HG02798 (cell line): ENCODE results near the gene STAT2.
A peak's percentile ranks its signal among the peaks of the same experiment; 100 is the strongest.
"Not testable (repeated sequence)": the region's sequence is repeated elsewhere in the genome, so short reads cannot be mapped to it uniquely, and the experiment has no call there.

ENCODE experiments used
- ATAC-seq: cut with Tn5 transposase; IDR thresholded peaks from one replicate; pipeline ENCODE4 v1.9.1; 2021; ENCODE audit warnings: mild to moderate bottlenecking; ENCODE audit not compliant: unreplicated experiment, poor library complexity

STAT2 gene

DNA sequence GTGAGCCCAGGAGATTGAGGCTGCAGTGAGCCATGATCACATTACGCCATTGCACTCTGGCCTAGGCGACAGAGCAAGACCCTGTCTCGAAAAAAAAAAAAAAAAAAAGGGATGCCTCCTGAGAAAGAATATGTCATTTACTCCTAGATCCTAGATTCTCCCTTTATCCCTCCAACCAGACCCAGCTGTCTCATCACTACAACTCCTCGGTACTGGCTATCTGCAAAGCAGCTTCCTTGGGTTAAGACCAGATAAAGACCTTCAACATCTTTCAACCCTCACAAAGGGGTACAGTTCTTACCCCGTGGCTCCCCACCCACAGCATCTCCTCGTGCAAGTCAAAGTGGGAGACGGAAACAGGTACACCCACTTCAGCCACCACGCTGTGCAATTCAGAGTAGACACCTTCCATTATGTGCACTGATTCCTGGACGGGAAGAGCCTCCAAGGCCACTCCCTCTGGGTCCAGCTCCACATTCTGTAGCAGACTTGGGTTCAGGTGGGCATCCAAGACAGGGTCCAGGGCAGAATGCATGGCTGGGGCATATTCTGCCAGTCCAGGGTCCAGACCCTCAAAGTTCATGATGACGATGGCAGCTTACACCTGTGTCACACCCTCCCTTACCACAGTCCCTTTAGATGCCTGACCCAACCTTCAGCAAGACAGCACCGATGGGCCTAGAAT lies 27.3 kb downstream of the STAT2 start:
- ATAC-seq, result no peak

DNA sequence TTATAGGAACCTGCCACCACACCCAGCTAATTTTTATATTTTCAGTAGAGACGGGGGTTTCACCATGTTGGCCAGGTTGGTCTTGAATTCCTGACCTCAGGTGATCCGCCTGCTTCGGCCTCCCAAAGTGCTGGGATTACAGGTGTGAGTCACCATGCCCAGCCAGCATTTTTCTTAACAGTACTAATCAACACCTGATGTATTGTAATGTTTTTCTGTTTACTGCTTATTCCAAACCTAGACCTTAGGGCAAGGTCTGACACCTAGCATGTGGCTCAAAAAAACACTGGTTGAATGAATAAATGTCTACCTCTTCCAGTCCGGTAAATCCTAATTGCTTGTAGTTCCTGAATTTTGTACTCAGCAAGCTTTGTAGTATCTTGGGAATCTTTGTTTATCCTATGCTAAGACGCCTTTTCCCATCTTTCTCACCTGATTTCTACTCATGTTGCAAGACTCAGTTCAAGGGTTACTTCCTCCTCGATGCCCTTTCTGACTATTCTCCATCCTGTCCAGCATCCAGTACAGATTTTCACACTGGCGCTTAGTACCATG lies 28.9 kb downstream of the STAT2 start:
- no peak for ATAC-seq

DNA sequence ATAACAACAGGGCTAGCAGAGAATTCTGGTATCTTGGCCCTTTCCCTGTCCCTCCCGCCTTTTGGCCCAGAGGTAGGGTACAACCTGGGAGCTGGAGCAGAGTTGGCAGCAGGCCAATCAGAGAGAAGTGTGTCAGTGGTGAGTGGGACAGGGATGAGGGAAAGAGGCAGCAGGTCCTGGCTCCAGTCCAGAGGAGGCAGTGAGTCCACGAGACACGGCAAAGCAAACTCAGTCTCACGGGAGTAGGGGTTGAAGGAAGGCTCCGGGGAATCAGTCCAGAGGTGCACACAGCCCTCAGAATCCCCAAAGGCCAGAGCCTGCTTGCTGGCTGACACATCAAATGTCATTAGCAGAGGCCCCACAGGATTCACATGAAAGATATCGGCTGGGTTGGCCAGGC lies 33.4 kb downstream of the STAT2 start:
- no peak for ATAC-seq

DNA sequence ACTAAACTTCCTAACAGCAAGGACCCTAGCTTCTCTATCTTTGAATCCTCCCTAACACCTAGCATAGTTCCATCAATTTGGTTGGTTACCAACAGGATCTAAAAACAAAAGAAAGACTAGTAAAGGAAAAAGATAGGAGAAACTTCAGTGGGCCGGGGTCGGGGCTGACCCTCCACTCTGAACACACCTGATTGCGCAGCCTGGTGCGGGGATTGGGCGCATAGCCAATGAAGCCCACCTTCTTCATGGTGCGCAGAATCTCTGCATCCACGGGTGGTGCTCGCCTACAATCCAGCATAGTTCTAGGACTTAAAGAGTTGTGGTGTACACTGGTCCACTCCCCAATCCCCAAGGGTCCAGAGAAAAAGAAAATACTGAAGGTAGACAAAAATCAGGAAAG lies 33.8 kb downstream of the STAT2 start:
- no peak for ATAC-seq

DNA sequence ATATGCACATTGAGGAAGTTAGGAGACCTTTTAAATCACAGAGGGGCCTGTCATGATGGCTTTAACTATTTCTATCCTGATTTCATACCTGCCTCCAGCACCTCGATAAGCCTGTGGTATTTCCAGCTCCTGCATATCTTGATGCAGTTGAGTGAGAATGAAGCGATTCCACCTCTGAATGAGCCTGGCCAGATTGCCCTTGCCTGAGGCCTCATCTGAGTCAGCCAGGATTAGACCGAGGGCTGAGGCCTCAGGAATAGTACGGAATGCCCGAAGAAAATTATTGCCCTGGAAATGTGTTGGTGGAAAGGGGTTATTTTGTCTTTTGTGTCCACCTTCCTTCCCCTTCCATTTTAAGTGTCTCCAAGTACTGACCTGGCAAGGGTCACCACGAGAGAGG lies 35.7 kb downstream of the STAT2 start:
- no peak for ATAC-seq

DNA sequence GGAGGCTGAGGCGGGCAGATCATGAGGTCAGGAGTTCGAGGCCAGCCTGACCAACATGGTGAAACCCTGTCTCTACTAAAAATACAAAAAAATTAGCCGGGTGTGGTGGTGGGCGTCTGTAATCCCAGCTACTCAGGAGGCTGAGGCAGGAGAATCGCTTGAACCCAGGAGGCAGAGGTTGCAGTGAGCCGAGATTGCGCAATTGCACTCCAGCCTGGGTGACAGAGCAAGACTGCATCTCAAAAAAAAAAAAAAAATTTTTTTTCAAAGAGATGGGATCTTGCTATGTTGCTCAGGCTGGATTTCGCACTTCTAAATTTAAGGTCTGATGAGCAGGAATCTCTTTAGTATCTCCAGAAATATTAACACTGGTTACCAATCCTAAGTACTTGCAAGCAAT lies 38.3 kb downstream of the STAT2 start:
- not testable (repeated sequence) for ATAC-seq

DNA sequence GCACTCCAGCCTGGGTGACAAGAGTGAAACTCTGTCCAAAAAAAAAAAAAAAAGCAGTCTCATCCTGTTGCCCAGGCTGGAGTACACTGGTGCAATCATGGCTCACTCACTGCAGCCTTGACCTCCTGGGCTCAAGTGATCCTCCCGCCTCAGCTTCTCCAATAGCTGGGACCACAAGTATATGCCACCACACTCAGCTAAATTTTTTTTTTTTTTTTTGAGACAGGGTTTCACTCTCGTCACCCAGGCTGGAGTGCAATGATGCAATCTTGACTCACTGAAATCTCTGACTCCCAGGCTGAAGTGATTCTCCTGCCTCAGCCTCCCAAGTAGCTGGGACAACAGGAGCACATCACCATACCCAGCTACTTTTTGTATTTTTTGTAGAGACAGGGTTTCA lies 38.9 kb downstream of the STAT2 start:
- no peak for ATAC-seq

DNA sequence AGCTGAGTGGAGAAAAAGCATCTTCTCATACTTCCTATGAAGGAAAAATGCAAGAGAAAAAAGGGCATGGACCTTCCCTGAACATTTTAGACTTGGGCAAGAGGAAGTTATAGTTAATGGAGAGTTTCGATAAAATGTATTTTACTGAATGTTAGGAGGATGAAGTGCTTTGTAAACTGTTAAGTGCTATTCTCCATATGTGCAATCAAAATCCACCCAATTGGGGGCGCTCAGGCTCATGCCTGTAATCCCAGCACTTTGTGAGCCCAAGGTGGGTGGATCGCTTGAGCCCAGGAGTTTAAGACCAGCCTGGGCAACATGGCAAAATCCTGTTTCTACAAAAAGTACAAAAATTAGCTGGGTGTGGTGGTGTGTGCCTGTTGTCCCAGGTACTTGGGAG lies 42.2 kb downstream of the STAT2 start:
- no peak for ATAC-seq

DNA sequence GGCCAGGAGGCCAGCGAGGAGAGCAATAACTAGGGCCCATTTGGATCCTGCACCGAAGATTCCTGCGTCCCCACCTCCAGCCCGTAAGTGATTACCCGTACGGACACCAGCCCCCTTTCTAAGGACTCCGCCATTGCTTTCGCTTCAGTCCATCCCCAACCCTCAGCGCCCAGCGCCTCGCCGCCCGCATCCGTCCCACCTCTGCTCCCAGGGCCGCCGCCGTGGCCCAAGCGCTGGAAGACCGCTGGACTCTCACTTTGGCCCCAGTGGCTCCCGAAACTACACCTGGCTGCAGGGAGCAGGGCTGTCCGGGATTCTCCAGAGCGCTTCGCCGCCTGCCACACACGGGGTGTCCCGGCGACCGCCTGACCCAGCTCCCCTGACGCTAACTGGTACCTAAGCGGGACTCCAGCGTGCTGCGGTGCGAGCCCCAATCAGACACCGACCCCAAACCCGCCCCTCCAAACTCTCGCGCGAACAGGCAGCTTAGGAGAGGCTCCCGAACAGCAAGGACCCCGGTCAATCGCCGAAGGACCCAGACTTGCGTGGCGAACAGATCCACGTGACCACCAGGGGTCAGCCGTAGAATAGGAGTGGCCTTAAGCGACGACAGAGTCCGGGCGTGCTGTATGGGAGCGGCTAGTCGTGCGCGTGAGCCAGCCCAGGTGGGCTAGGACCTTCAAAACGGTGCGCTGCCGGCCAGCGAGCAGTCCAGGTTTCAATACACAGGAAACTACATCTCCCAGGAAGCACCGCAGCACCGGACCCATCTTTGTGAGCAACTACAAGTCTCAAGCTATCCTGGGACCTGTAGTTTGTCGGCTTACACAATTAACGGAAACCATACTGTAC lies 44.1 kb downstream of the STAT2 start, which contains the start of gene CNPY2:
CNPY2 (minus strand) TSS at position 367 of the 852 bp plus-strand sequence. CDS start 771 bp downstream, outside the sequence.
- peak; percentile 90 for ATAC-seq

DNA sequence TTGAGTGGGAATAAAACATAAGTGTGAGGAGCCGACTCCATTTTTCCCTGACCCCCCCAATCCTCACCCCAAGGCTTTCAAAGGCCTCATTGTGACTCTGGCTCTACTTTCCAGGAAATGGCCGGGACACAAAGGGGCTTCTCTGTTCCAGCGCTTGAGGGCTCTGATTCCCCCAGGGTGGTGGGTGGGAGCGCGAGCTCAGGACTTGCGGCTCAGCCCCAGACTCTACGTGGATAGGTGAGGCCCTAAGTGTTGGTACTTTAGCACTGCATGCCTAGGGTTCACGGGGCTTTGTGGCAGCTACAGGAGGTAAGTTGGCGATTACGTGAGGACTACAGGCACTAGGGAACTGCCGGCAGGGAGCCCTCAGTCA lies 44.7 kb downstream of the STAT2 start:
- ATAC-seq, result no peak

DNA sequence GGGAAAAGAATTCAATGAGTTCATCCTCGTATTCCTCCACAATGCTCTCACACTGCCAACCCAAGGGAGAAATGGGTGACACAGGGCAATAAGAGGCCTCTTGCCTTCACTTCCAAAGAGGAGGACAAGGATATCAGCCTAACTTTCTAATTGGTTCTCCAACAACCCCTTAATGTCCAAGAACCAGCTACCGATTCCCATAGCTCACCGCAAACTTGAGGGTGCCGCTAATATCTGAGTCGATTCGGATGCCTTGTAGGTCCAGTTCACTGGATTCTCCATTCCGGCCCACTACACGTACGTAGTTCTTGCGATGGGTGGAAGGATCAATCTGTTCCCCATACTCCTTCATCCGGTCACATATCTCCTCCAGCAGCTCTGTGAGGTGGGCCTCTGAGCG lies 48.9 kb downstream of the STAT2 start:
- no peak for ATAC-seq

DNA sequence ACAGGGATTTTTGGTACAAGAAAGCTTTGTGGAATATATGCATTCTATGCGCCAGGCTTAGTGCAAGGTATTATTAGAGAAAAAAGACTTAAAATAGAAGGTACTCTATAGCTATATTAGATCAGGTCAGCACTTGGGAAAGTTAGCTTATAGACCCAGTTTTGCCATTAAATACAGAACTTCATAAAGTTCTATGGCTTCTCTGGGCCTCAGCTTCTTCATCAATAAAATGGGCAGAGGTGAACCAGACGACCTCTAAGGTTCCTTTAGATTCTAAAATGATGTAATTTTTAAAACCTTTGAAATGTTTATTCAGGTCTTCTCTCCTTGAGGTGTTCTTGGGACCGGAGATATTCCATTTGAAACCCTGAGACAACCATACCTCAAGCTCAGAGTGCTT lies 51.2 kb downstream of the STAT2 start:
- no peak for ATAC-seq

DNA sequence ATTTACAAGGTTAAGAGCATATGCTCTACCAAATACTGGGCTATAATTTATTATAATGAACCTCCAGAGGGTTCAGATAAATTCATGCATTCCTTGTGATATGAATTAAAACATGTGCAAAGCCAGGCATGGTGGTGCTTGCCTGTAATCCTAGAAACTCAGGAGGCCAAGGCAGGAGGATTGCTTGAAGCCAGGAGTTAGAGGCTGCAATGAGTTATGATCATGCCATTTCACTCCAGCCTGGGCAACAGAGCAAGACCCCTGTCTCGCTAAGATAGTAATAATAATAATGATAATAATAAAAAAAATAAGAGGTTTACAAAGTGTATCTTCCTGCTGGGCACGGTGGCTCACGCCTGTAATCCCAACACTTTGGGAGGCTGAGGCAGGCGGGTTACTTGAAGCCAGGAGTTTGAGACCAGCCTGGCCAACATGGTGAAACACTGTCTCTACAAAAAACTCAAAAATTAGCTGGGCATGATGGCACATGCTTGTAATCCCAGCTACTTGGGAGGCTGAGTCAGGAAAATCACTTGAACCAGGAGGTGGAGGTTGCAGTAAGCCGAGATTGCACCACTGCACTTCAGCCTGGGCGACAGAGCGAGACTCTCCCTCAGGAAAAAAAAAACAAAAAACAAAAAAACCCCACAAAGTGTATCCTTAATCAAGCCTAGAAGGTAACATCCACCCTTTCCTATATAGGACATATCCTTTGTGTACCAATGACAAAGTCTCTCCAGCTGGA lies 52.5 kb downstream of the STAT2 start:
- ATAC-seq, result no peak

DNA sequence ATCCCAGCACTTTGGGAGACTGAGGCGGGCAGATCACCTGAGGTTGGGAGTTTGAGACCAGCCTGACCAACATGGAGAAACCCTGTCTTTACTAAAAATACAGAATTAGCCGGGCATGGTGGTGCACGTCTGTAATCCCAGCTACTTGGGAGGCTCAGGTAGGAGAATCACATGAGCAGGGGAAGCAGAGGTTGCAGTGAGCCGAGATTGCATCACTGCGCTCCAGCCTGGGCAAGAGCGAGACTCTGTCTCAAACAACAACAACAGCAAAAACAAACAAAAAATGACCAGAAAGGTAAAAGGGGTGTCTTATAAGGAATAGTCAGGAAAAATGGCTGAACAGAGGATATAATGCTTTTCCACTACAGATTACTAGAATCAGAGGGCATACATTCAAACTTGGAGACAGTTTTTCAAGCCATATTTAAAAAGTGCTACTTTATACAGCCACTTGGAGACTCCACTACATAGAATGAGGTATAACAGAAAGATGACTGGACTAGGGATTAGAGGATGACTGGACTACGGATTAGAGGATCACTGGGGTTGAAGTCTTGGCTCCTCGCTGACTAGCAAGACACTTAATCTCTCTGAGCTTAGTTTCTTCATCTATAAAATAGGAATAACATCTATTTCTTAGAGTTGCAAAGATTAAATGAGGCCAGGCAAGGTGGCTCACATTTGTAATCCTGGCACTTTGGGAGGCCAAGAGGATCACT lies 54.9 kb downstream of the STAT2 start:
- no peak for ATAC-seq

DNA sequence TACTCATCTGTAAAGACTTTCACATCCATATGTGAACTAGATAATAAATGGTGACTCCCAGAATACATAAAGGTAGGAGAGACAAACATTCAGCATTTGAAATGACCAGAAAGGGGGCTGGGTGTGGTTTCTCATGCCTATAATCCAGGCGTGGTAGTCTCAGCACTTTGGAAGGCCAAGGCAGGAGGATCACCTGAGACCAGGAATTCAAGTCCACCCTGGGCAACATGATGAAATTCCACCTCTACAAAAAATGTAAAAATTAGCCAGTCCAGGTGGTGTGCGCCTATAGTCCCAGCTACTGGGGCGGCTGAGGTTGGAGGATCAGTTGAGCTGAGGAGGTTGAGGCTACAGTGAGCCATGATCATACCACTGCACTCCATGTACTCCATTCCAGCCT lies 55.6 kb downstream of the STAT2 start:
- ATAC-seq, result no peak

DNA sequence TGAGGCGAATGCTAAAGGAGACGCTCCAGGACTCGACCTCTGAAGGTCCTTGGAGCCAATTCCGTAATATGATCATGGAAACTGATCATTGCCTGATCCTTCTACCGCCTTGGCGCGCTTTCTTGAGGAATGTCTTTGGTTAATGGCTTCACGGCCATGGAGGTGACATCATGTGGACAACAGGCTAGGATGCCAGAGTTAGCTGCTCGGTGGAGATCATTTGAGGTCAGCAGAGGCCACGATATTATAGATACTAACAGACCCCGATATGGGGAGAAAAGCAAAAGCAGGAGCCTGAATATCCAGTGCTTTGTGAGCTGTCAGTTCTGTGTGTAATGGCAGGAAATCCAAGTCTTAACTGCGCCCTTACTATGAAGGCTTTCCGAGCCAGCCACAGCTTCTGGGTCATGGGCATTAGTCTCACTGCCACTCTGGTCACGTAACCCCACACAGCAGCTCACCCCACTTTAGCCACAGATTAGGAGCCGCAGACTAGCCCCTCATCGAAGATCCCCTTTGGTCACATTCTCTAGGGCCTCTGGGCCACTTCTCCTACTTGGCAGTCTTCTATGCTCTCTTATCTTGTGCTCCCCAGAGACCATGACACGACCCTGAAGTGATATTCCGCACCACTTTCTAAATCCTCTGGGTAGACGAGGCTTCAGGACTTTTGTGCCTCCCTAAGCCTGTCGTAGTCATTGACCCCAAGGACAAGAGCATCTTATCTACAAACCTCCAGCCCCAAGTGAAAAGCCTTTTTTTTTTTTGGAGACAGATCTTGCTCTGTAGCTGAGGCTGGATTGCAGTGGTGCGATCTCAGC lies 59.1 kb downstream of the STAT2 start:
- ATAC-seq, result no peak

DNA sequence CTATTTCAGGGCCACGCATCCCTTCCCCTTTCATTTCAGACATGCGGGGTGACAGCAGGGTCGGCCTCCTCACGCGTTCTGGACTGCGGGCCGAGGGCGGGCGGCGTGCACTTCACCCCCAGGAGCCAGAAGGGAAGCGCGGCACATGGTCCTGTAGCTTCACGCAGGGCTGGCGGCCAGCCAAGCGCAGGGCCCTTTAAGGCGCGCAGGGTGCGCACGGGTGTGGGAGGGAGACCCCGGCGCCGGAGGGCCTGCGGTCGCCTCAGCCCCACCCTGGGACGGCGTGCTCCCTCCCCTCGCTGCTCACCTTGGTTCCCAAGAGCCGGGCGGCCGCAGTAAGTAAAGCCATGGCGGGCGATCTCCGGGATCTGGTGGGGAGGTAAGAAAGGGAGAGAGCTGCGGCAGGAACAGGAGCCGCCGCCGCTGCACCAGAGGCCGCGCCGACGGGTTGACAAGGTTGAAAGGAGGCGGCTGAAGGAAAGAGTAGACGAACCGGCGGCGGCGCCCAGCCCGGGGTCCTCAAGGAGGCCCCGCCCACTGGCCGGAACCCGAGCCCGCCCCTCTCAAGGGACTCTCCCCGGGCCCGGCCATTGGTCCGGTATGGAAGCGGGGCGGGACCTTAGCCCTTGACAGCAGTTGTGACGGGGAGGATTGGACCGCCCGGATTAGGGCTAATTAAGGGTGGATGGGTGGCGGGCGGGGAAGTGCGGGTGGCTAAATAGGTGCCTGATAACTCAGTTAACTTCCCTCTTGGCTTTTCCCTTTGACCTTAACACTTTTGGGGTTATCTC lies 59.9 kb downstream of the STAT2 start, which contains the start of gene CS:
CS (minus strand) TSS at position 478 of the 791 bp plus-strand sequence; CDS start at position 349, 129 bp downstream.
- peak; percentile 92 for ATAC-seq

DNA sequence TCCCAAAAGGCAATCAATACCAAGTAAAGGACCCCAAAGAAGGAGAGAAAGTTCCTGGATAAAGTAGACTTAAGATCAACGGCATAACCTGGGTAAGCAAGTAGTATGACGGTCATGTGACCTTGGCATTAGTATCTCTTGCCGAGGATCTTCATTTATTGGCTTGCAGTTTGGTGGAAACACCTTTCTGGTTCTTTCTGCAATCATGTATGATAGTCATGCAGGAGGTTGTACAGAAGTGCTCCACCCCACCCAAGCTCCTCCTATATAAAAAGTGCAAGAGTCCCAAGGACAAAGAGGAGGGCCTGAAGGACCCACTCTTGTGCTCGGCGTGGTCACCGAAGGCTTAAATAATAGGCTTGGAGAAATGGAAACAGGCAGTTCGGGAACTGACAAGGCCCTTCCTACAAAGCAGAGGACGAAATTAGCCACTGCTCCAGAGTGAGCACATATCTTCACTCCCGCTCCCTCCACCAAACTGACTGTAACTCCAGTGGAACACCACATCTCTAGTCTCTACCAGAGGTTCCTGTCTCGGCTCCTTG lies 60.5 kb downstream of the STAT2 start:
- ATAC-seq, result no peak
